B cell (primary cell): ENCODE measurements around the gene RREB1. TPM values are rescaled to one million over a fixed set of nuclear protein-coding genes. Genes with fewer than 3 reads are reported as not detected.

ENCODE experiments used
- ATAC-seq: fragments of 200-7000 bp; cut with Tn5 transposase; one replicate; pipeline ENCODE4 v1.10.0; 2021; ENCODE audit warnings: low read depth, mild to moderate bottlenecking, moderate number of reproducible peaks, moderate library complexity
- CTCF ChIA-PET: fragments of 350-600 bp; sonication (Branson Sonifier 250); formaldehyde crosslinking; loops from one replicate; lab custom pipeline; 2021; ENCODE audit warnings: antibody characterized with exemption, inconsistent platforms; lab: Charles Lee
- POLR2A ChIA-PET: fragments of 350-600 bp; sonication (Branson Sonifier 250); formaldehyde crosslinking; loops from one replicate; lab custom pipeline; 2021; ENCODE audit warnings: antibody characterized with exemption; lab: Charles Lee
- DNase-seq: peaks from one replicate; pipeline ENCODE4 v3.0.0; 2013
- H2AFZ ChIP-seq: 2 replicates; pipeline ENCODE4 v1.6.1; 2012; ENCODE audit warnings: mild to moderate bottlenecking, low read depth, low read length; ENCODE audit not compliant: insufficient read depth, poor library complexity, severe bottlenecking
- H3K27ac ChIP-seq, 2 donors: 1 replicate in 1 of 2; 2 replicates in 1 of 2; pipeline ENCODE4 v1.5.1; 2012 to 2013; ENCODE audit warnings: low read length in 2 of 2, mild to moderate bottlenecking in 2 of 2, moderate library complexity in 1 of 2
- H3K27me3 ChIP-seq, 4 experiments: fragments of 200-600 bp in 1 of 4; sonication (generic) in 1 of 4; replicated peaks in 1 of 4; 1 replicate in 2 of 4; 2 replicates in 2 of 4; pipeline versions ENCODE4 v1.6.1 to v1.7.0; 2013 to 2016; ENCODE audit warnings: low read length in 3 of 4, mild to moderate bottlenecking in 2 of 4, mixed read lengths in 1 of 4, moderate library complexity in 1 of 4; ENCODE audit not compliant: insufficient read depth in 4 of 4, control insufficient read depth in 3 of 4; ENCODE audit errors: control extremely low read depth in 1 of 4
- H3K36me3 ChIP-seq, 2 experiments: replicated peaks in 1 of 2; 1 replicate in 1 of 2; 2 replicates in 1 of 2; pipeline versions ENCODE4 v1.6.1 to v1.7.1; 2013; ENCODE audit warnings: low read length in 1 of 2; ENCODE audit not compliant: insufficient read depth in 2 of 2, control insufficient read depth in 1 of 2; ENCODE audit errors: control extremely low read depth in 1 of 2, extremely low read depth in 1 of 2
- H3K4me1 ChIP-seq, 2 donors: fragments of 200-600 bp in 1 of 2; sonication (generic) in 1 of 2; 1 replicate in 1 of 2; 2 replicates in 1 of 2; pipeline versions ENCODE4 v1.5.1 to v1.6.1; 2013 to 2017; ENCODE audit warnings: low read length in 2 of 2; ENCODE audit not compliant: control insufficient read depth in 2 of 2, insufficient read depth in 2 of 2
- H3K4me2 ChIP-seq: replicated peaks from 2 replicates; pipeline ENCODE3; 2012; ENCODE audit warnings: mild to moderate bottlenecking, low read depth, low read length; ENCODE audit not compliant: poor library complexity, severe bottlenecking
- H3K4me3 ChIP-seq, 5 experiments: fragments of 200-600 bp in 1 of 5; sonication (generic) in 1 of 5; 1 replicate in 3 of 5; 2 replicates in 2 of 5; pipeline versions ENCODE4 v1.5.1 to v1.7.0; 2011 to 2016; ENCODE audit warnings: low read length in 4 of 5, mild to moderate bottlenecking in 4 of 5, low read depth in 2 of 5, control low read depth in 1 of 5, moderate library complexity in 1 of 5; ENCODE audit not compliant: insufficient read depth in 1 of 5; ENCODE audit errors: control extremely low read depth in 1 of 5, extremely low read depth in 1 of 5
- H3K79me2 ChIP-seq: fragments of 200-600 bp; sonication (generic); one replicate; pipeline ENCODE4 v1.6.0; 2016; ENCODE audit warnings: low read length; ENCODE audit not compliant: control insufficient read depth, insufficient read depth
- H3K9ac ChIP-seq: fragments of 200-600 bp; sonication (generic); 2 replicates; pipeline ENCODE4 v1.6.1; 2017; ENCODE audit warnings: mild to moderate bottlenecking, low read length, moderate library complexity
- H3K9me3 ChIP-seq, 3 donors: one replicate each; pipeline versions ENCODE4 v1.6.1 to v1.7.1; 2013; ENCODE audit warnings: low read length in 2 of 3; ENCODE audit not compliant: control insufficient read depth in 2 of 3, insufficient read depth in 1 of 3; ENCODE audit errors: control extremely low read depth in 1 of 3
- H4K20me1 ChIP-seq: 2 replicates; pipeline ENCODE4 v1.6.0; 2012; ENCODE audit warnings: mild to moderate bottlenecking, low read length; ENCODE audit not compliant: insufficient read depth, control insufficient read depth, poor library complexity, severe bottlenecking
- H3K27ac Mint-ChIP-seq: one replicate; pipeline ENCODE4 v1.8.0; 2021; ENCODE audit warnings: mixed read lengths
- H3K27me3 Mint-ChIP-seq: one replicate; pipeline ENCODE4 v1.8.0; 2021; ENCODE audit warnings: mixed read lengths
- H3K4me1 Mint-ChIP-seq: one replicate; pipeline ENCODE4 v1.8.0; 2021; ENCODE audit warnings: mixed read lengths
- H3K4me3 Mint-ChIP-seq: one replicate; pipeline ENCODE4 v1.8.0; 2021; ENCODE audit warnings: mixed read lengths
- H3K9me3 Mint-ChIP-seq: one replicate; pipeline ENCODE4 v1.8.0; 2022; ENCODE audit warnings: mixed read lengths; ENCODE audit not compliant: insufficient read depth
- CTCF ChIP-seq: fragments of 200-600 bp; IDR thresholded peaks from one replicate; pipeline ENCODE4 v1.8.0; 2022; ENCODE audit warnings: antibody characterized with exemption, mild to moderate bottlenecking
- EZH2 ChIP-seq: IDR thresholded peaks from 2 replicates; pipeline ENCODE4 v1.6.1; 2012; ENCODE audit warnings: borderline replicate concordance, low read depth, mild to moderate bottlenecking, moderate library complexity, low read length; ENCODE audit not compliant: insufficient read depth, poor library complexity, severe bottlenecking
- WGBS: methylation state at CpG from one replicate; pipeline ENCODE4 v1.1.5; 2013; ENCODE audit warnings: missing lambda C conversion rate; ENCODE audit not compliant: insufficient coverage; 5-methylcytosine and 5-hydroxymethylcytosine counted together
- intact Hi-C: fragments of 100-400 bp; cut with micrococcal nuclease; formaldehyde crosslinking; loops from one replicate; pipeline ENCODE4 v1.10.0; 2022
- polyA plus RNA-seq: library from polyadenylated mRNA; depleted of rRNA; stranded (reverse); fragments of >200 nt; gene quantifications from 2 replicates; pipeline ENCODE4 v1.2.3, GENCODE V29; 2012
- total RNA-seq, 2 donors: library from RNA; stranded (reverse); fragments of 120-200 nt in 1 of 2; gene quantifications; 1 replicate in 1 of 2; 2 replicates in 1 of 2; pipeline versions ENCODE4 v1.2.3 to v1.2.4, GENCODE V29; 2013 to 2022

The RREB1 gene
- total and polyA plus RNA-seq, 2 donors (not counting 1 experiment from before 2014, with no cell fraction given) = 10.4 to 58.6 TPM

GRCh38 chr6:7230956-7231713, 123.4 kb downstream of the RREB1 start:
- H3K4me3 Mint-ChIP-seq = no peak overlapping the region
- no peak overlapping the region for H3K27ac ChIP-seq
- H3K27me3 Mint-ChIP-seq = no peaks in the 10 kb centered on the region
- CTCF ChIA-PET = interaction anchor here (1.4 to 1.5 kb wide), 2 partner anchors 13 to 471 kb away, joined by 3 read pairs; no protein-coding TSS in a partner anchor
- no peaks in the 10 kb centered on the region for H3K9me3 ChIP-seq
- no peak overlapping the region for H3K4me3 ChIP-seq
- no peak overlapping the region for H2AFZ ChIP-seq
- ATAC-seq (no peak), DNase-seq (no peak)
- no peak for TF ChIP-seq CTCF
- TF ChIP-seq EZH2 = no peak
- intact Hi-C loops = loop anchor here (10.0 kb wide), 1 partner anchor 156 kb away; no protein-coding TSS in a partner anchor
- peaks cover 15% of the 10 kb centered on the region for H4K20me1 ChIP-seq
- H3K36me3 ChIP-seq = peaks cover 3 to 65% of the 10 kb centered on the region in 2 experiments
- no peak overlapping the region for H3K27ac Mint-ChIP-seq
- no peaks in the 10 kb centered on the region for H3K9me3 Mint-ChIP-seq
- H3K4me2 ChIP-seq = no peak overlapping the region
- peaks cover 24% of the 10 kb centered on the region for H3K4me1 Mint-ChIP-seq
- H3K79me2 ChIP-seq = peaks cover 14% of the 10 kb centered on the region
- no peaks in the 10 kb centered on the region for H3K27me3 ChIP-seq
- POLR2A ChIA-PET = no interaction called here
- no peak overlapping the region for H3K9ac ChIP-seq
- peaks cover 1 to 14% of the 10 kb centered on the region in 2 donors for H3K4me1 ChIP-seq
- 97% methylated on average over 36 of the region's 37 CpGs for WGBS

GRCh38 chr6:7232351-7232750, 124.6 kb downstream of the RREB1 start:
- Histone ChIP-seq H3K36me3 (peaks cover 0 to 57% of the 10 kb centered on the region in 2 experiments), H2AFZ (no peak overlapping the region), H4K20me1 (peaks cover 15% of the 10 kb centered on the region), H3K9me3 (no peaks in the 10 kb centered on the region), H3K4me3 (no peak overlapping the region), H3K27me3 (no peaks in the 10 kb centered on the region), H3K27ac (no peak overlapping the region), H3K4me1 (peaks cover 5 to 20% of the 10 kb centered on the region in 2 donors), H3K4me2 (no peak overlapping the region), H3K9ac (no peak overlapping the region), H3K79me2 (peaks cover 14% of the 10 kb centered on the region)
- WGBS = 86% methylated on average over 1 of the region's 2 CpGs
- POLR2A ChIA-PET = no interaction called here
- H3K27me3 Mint-ChIP-seq = no peaks in the 10 kb centered on the region
- peak overlapping the region; percentile 37 for H3K27ac Mint-ChIP-seq
- peaks cover 29% of the 10 kb centered on the region for H3K4me1 Mint-ChIP-seq
- CTCF ChIA-PET = interaction anchor here (1.4 to 1.5 kb wide), 2 partner anchors 11 to 473 kb away, joined by 3 read pairs; no protein-coding TSS in a partner anchor
- DNase-seq (no peak), ATAC-seq (no peak)
- H3K9me3 Mint-ChIP-seq = no peaks in the 10 kb centered on the region
- no peak for TF ChIP-seq EZH2
- TF ChIP-seq CTCF = no peak
- intact Hi-C loops = loop anchor here (10.0 kb wide), 1 partner anchor 158 kb away; no protein-coding TSS in a partner anchor
- H3K4me3 Mint-ChIP-seq = no peak overlapping the region
